ENCODE data around the gene DNAJC5. TPM values are rescaled to one million over a fixed set of nuclear protein-coding genes. Genes with fewer than 3 reads are reported as not detected.

DNAJC5 gene
- total and polyA plus RNA-seq, 9 of the 15 experiments (the other 6 are each of a cell fraction or from before 2014, with no cell fraction given), result 0.95 to 42.8 (median 23.4) TPM

DNA sequence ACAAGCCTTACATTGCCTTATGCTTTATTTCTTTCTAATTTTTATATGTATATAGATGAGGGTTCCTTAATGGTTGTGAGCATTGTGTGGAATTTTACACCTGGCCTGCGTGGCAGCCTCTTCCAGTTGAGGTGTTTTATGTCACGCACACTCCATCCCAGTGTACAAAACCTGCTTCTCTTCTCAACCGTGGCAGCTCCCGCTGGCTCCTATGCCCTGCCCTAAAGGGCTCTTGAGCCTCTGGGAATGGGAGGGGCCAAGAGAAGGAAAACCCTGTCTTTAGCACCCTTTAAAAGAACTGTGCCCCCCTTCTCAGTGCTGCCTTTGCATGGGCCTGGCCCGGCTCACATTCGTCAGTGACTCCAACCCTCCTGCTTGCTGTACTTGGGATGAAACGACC lies 4.3 kb upstream of the DNAJC5 start:
- in situ Hi-C loops (cut with MboI), result no loop called here
- CTCF ChIA-PET (ENCODE audit: low intra/inter-chr PET ratio), result no interaction called here
- POLR2A ChIA-PET, result interaction anchor here (1.0 to 2.7 kb wide), 2 partner anchors 9 to 25 kb away, joined by 4 to 12 read pairs; partner anchors contain the start of gene TPD52L2
- Histone ChIP-seq H3K27me3 (ENCODE audit: control insufficient read depth in 2 of 2, insufficient read depth in 2 of 2, low read length in 2 of 2) (no peaks in the 10 kb centered on the region), H3K9me3 (replicated peaks; ENCODE audit: control insufficient read depth, insufficient read depth, low read depth, low read length) (no peaks in the 10 kb centered on the region), H3K36me3 (ENCODE audit: control insufficient read depth, insufficient read depth, low read length) (peaks cover 50% of the 10 kb centered on the region; the same call in 2 of the 3 replicates), H4K20me1 (replicated peaks; ENCODE audit: control insufficient read depth, insufficient read depth, low read length) (peaks cover 3% of the 10 kb centered on the region; the same call in 1 of the 2 replicates), H3K27ac (ENCODE audit: extremely low read depth, low read depth, low read length) (no peak overlapping the region), H3K9ac (ENCODE audit: insufficient read depth in 1 of 2, low read depth in 2 of 2, low read length in 2 of 2) (no peak overlapping the region), H3K79me2 (ENCODE audit: control insufficient read depth, insufficient read depth, low read length) (peaks cover 3% of the 10 kb centered on the region), H3K4me1 (replicated peaks in 1 of 2; ENCODE audit: control insufficient read depth in 2 of 2, insufficient read depth in 2 of 2, low read length in 2 of 2) (peaks cover 8 to 21% of the 10 kb centered on the region in 2 experiments; a peak in 4 of 5 replicates), H3K9me1 (ENCODE audit: control insufficient read depth, insufficient read depth, low read length) (no peaks in the 10 kb centered on the region), H3K4me2 (ENCODE audit: insufficient read depth, low read length) (no peak overlapping the region), H3K4me3 (no peak overlapping the region), H2AFZ (ENCODE audit: low read depth, low read length) (no peak overlapping the region)
- FAIRE-seq (no peak), ATAC-seq (no peak), DNase-seq (ENCODE audit: extremely low read depth in 1 of 4, low spot score in 3 of 4) (no peak)
- intact Hi-C loops (cut with micrococcal nuclease), result no loop called here
- WGBS (ENCODE audit: insufficient coverage, low coverage, missing lambda C conversion rate), result 89% methylated on average over 7 of the region's 7 CpGs
- BruUV-seq (replicated peaks), result TSS peak; percentile 40
- TF ChIP-seq NCOA1 (IDR thresholded peaks at IDR 0.05; ENCODE audit: low read depth) (no peak), YY1 (IDR thresholded peaks at IDR 0.05; ENCODE audit: borderline replicate concordance in 1 of 3, control insufficient read depth in 1 of 3, extremely low read depth in 1 of 3, insufficient read depth in 3 of 3, insufficient read length in 1 of 3, insufficient replicate concordance in 2 of 3, low read depth in 1 of 3, low read length in 2 of 3) (no peak), RFX7 (CRISPR knock-in tag; IDR thresholded peaks at IDR 0.05) (no peak), HDAC8 (tag; IDR thresholded peaks at IDR 0.05) (no peak), ATF1 (CRISPR knock-in tag; IDR thresholded peaks at IDR 0.05) (no peak), ATF1 (tag; IDR thresholded peaks at IDR 0.05) (no peak), ZNF584 (CRISPR knock-in tag; IDR thresholded peaks at IDR 0.05; ENCODE audit: low read depth) (no peak), ZFP30 (CRISPR knock-in tag; IDR thresholded peaks at IDR 0.05; ENCODE audit: borderline replicate concordance) (no peak), MYC (IDR thresholded peaks at IDR 0.05; ENCODE audit: low read depth, low read length) (no peak), MYC (CRISPR knock-in tag; IDR thresholded peaks at IDR 0.05; ENCODE audit: borderline replicate concordance, low read depth) (no peak), RCOR1 (IDR thresholded peaks at IDR 0.05; ENCODE audit: borderline replicate concordance in 1 of 2, low read depth in 2 of 2, low read length in 2 of 2) (no peak), ZNF24 (IDR thresholded peaks at IDR 0.05) (no peak), ETV6 (IDR thresholded peaks at IDR 0.05; ENCODE audit: borderline replicate concordance in 1 of 2, low read depth in 2 of 2, low read length in 1 of 2) (no peak), ETV6 (CRISPR knock-in tag; IDR thresholded peaks at IDR 0.05; ENCODE audit: borderline replicate concordance) (no peak), ASH1L (IDR thresholded peaks at IDR 0.05; ENCODE audit: borderline replicate concordance, low read depth, partially characterized antibody) (no peak), RHOXF2B (CRISPR knock-in tag; conservative IDR thresholded peaks at IDR 0.05) (no peak)
- TF ChIP-seq, protein P1, sequence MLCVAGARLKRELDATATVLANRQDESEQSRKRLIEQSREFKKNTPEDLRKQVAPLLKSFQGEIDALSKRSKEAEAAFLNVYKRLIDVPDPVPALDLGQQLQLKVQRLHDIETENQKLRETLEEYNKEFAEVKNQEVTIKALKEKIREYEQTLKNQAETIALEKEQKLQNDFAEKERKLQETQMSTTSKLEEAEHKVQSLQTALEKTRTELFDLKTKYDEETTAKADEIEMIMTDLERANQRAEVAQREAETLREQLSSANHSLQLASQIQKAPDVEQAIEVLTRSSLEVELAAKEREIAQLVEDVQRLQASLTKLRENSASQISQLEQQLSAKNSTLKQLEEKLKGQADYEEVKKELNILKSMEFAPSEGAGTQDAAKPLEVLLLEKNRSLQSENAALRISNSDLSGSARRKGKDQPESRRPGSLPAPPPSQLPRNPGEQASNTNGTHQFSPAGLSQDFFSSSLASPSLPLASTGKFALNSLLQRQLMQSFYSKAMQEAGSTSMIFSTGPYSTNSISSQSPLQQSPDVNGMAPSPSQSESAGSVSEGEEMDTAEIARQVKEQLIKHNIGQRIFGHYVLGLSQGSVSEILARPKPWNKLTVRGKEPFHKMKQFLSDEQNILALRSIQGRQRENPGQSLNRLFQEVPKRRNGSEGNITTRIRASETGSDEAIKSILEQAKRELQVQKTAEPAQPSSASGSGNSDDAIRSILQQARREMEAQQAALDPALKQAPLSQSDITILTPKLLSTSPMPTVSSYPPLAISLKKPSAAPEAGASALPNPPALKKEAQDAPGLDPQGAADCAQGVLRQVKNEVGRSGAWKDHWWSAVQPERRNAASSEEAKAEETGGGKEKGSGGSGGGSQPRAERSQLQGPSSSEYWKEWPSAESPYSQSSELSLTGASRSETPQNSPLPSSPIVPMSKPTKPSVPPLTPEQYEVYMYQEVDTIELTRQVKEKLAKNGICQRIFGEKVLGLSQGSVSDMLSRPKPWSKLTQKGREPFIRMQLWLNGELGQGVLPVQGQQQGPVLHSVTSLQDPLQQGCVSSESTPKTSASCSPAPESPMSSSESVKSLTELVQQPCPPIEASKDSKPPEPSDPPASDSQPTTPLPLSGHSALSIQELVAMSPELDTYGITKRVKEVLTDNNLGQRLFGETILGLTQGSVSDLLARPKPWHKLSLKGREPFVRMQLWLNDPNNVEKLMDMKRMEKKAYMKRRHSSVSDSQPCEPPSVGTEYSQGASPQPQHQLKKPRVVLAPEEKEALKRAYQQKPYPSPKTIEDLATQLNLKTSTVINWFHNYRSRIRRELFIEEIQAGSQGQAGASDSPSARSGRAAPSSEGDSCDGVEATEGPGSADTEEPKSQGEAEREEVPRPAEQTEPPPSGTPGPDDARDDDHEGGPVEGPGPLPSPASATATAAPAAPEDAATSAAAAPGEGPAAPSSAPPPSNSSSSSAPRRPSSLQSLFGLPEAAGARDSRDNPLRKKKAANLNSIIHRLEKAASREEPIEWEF (CRISPR knock-in tag; IDR thresholded peaks at IDR 0.05), result no peak
